Liver (tissue), 3 donors: ENCODE results near the gene ZNF747.

Experiments
- ATF3 ChIP-seq: IDR thresholded peaks from 2 replicates; pipeline ENCODE4 v1.6.1; 2016; ENCODE audit warnings: antibody characterized with exemption
- CTCF ChIP-seq: fragments of 150-350 bp; IDR thresholded peaks from 2 replicates; pipeline ENCODE4 v1.5.1; 2017; ENCODE audit warnings: improper control_type of control experiment, low read depth, low read length; ENCODE audit not compliant: missing input control
- GABPA ChIP-seq, 2 donors: IDR thresholded peaks in 1 of 2; conservative IDR thresholded peaks in 1 of 2; 2 replicates each; pipeline ENCODE4 v1.6.1; 2016; ENCODE audit warnings: antibody characterized with exemption in 2 of 2, mild to moderate bottlenecking in 1 of 2, moderate library complexity in 1 of 2
- MAX ChIP-seq: IDR thresholded peaks from 2 replicates; pipeline ENCODE4 v1.6.1; 2016; ENCODE audit warnings: antibody characterized with exemption
- RAD21 ChIP-seq, 2 donors: IDR thresholded peaks; 2 replicates each; pipeline ENCODE4 v1.6.1; 2016; ENCODE audit warnings: antibody characterized with exemption in 2 of 2, mild to moderate bottlenecking in 2 of 2
- RXRA ChIP-seq, 2 donors: IDR thresholded peaks; 2 replicates each; pipeline ENCODE4 v1.6.1; 2017 to 2018; ENCODE audit warnings: antibody characterized with exemption in 2 of 2, mild to moderate bottlenecking in 1 of 2
- SP1 ChIP-seq: IDR thresholded peaks from 2 replicates; pipeline ENCODE4 v1.6.1; 2018; ENCODE audit warnings: antibody characterized with exemption, mild to moderate bottlenecking
- donor health status: healthy.
- donor health status: healthy.

- TF ChIP-seq RAD21 (IDR thresholded peaks at IDR 0.05) = no peak
- no peak for TF ChIP-seq CTCF
- no peak for TF ChIP-seq ATF3
- no peak for TF ChIP-seq MAX
- TF ChIP-seq SP1 = no peak
- no peak for TF ChIP-seq GABPA (IDR thresholded peaks at IDR 0.05 in 1 of 2, conservative IDR thresholded peaks at IDR 0.05 in 1 of 2)
- TF ChIP-seq RXRA (IDR thresholded peaks at IDR 0.05) = no peak
These were observed 23.1 kb downstream of the ZNF747 start for GRCh38 chr16:30511509-30511908.
